Measurements from ENCODE around the gene FAM136A.
"Not testable (repeated sequence)": the region's sequence is repeated elsewhere in the genome, so short reads cannot be mapped to it uniquely, and the experiment has no call there.

FAM136A gene

GRCh38 chr2:70301344-70302194 is at the start of gene FAM136A:
Gene FAM136A (minus strand): TSS chr2:70302067. CDS start chr2:70302011, 56 bp downstream.
- peak in 50 of 51 donors; percentile 22 to 84 (median 64) for DNase-seq

- DNase-seq, result no peak
Measured at GRCh38 chr2:70349921-70350685, 48.2 kb upstream of the FAM136A start.

GRCh38 chr2:70347831-70348230 is 46.0 kb upstream of the FAM136A start:
- DNase-seq, result no peak

GRCh38 chr2:70344195-70344594 is 42.3 kb upstream of the FAM136A start:
- DNase-seq, result no peak

GRCh38 chr2:70341477-70341765 is 39.6 kb upstream of the FAM136A start:
- DNase-seq, result no peak

- DNase-seq, result peak in 16 of 51 donors; percentile 2 to 47 (median 12)
Measured at GRCh38 chr2:70340761-70341476, 39.1 kb upstream of the FAM136A start.

GRCh38 chr2:70340075-70340474 is 38.2 kb upstream of the FAM136A start:
- DNase-seq, result no peak

GRCh38 chr2:70336552-70336951 is 34.7 kb upstream of the FAM136A start:
- DNase-seq, result no peak

GRCh38 chr2:70331012-70331411 is 29.1 kb upstream of the FAM136A start:
- no peak for DNase-seq

- DNase-seq, result no peak
Measured at GRCh38 chr2:70330476-70330875, 28.6 kb upstream of the FAM136A start.

- no peak for DNase-seq
Measured at GRCh38 chr2:70328921-70329561, 27.2 kb upstream of the FAM136A start.

- no peak for DNase-seq
Measured at GRCh38 chr2:70325875-70326274, 24.0 kb upstream of the FAM136A start.

- DNase-seq, result no peak
Measured at GRCh38 chr2:70322518-70322917, 20.7 kb upstream of the FAM136A start.

- no peak for DNase-seq
Measured at GRCh38 chr2:70321370-70321769, 19.5 kb upstream of the FAM136A start.

GRCh38 chr2:70314640-70315039 is 12.8 kb upstream of the FAM136A start:
- DNase-seq, result no peak

GRCh38 chr2:70312560-70312959 is 10.7 kb upstream of the FAM136A start:
- no peak for DNase-seq

GRCh38 chr2:70310899-70311298 is 9.0 kb upstream of the FAM136A start:
- DNase-seq, result no peak

GRCh38 chr2:70305531-70305930 is 3.7 kb upstream of the FAM136A start:
- DNase-seq, result no peak

- no peak for DNase-seq
Measured at GRCh38 chr2:70304498-70304897, 2.6 kb upstream of the FAM136A start.

GRCh38 chr2:70303186-70303585 is 1.3 kb upstream of the FAM136A start:
- DNase-seq, result no peak

GRCh38 chr2:70302195-70302546 is 304 bp upstream of the FAM136A start:
- not testable (repeated sequence) for DNase-seq
